ENCODE data around the gene ERI2.
A peak's percentile ranks its signal among the peaks of the same experiment; 100 is the strongest.
"Not testable (repeated sequence)": the region's sequence is repeated elsewhere in the genome, so short reads cannot be mapped to it uniquely, and the experiment has no call there.

Gene ERI2

GRCh38 chr16:20766294-20766693 lies 40.0 kb downstream of the ERI2 start:
- DNase-seq (ENCODE audit: low read depth in 2 of 2, low spot score in 1 of 2) = no peak

- no peak for DNase-seq (ENCODE audit: low read depth in 2 of 2, low spot score in 1 of 2)
Observed at GRCh38 chr16:20765732-20766131, 40.5 kb downstream of the ERI2 start.

DNA sequence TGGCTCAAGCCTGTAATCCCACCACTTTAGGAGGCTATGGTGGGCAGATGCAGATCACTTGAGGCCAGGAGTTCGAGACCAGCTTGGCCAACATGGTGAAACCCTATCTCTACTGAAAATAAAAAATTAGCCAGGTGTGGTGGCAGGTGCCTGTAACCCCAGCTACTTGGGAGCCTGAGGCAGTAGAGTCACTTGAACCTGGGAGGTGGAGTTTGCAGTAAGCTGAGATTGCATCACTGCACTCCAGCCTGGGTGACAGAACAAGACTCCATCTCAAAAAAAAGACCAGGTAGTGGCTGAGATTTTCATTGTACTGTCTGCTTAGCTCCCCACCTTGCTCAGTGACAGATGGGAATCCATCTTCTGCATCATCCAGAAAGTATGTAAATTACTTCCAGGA lies 41.8 kb downstream of the ERI2 start:
- not testable (repeated sequence) for DNase-seq (ENCODE audit: low read depth in 2 of 2, low spot score in 1 of 2)

- DNase-seq (ENCODE audit: low read depth in 2 of 2, low spot score in 1 of 2) = peak; percentile 8 to 32
Observed at GRCh38 chr16:20763461-20764232, 42.6 kb downstream of the ERI2 start, which contains the start of gene ACSM3. TSS of gene ACSM3 (plus strand) at chr16:20764014. CDS start at chr16:20770035, 6,021 bp downstream.

- DNase-seq (ENCODE audit: low read depth in 2 of 2, low spot score in 1 of 2) = no peak
Observed at GRCh38 chr16:20762404-20763123, 43.7 kb downstream of the ERI2 start.

- no peak for DNase-seq (ENCODE audit: low read depth in 2 of 2, low spot score in 1 of 2)
Observed at GRCh38 chr16:20761175-20761574, 45.1 kb downstream of the ERI2 start.

DNA sequence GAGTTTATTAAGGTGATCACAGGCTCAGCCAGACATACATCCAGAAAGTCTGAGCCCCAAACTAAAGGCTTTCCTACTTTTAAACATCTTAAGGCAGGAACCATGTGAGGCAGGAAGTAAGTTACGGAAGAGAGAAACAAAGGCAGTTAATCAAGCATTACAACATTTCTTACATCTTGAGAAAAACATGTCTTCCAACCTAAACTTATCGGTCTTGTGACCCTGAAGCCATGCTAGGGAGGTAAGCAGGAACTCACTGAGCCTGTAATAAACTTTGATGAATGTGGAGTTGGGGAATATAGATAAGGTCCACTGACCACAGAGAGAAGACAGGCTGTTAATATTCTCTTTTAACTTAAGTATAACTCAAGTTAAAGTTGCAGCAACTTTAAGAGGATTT lies 45.9 kb downstream of the ERI2 start:
- no peak for DNase-seq (ENCODE audit: low read depth in 2 of 2, low spot score in 1 of 2)

DNA sequence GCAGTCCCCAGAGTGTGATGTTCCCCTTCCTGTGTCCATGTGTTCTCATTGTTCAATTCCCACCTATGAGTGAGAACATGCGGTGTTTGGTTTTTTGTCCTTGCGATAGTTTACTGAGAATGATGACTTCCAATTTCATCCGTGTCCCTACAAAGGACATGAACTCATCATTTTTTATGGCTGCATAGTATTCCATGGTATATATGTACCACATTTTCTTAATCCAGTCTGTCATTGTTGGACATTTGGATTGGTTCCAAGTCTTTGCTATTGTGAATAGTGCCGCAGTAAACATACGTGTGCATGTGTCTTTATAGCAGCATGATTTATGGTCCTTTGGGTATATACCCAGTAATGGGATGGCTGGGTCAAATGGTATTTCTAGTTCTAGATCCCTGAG lies 50.5 kb downstream of the ERI2 start:
- DNase-seq (ENCODE audit: low read depth in 2 of 2, low spot score in 1 of 2) = not testable (repeated sequence)

DNA sequence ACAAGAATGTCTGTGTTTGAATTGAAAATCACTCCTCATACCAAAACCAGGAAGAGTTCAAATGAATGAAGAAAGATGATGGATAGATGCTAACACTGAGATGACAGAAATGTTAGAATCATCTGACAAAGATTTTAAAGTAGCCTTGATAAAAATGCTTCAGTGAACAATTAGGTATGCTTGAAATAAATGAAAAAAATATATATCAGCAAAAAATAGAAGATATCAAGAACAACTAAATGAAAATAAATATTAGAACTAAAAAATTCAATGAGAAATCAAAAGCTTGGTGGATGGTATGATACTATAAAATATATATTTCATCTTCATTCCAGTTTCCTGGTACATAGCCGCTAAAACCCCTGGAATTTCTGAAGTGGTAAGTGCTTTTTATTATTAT lies 51.0 kb downstream of the ERI2 start:
- DNase-seq (ENCODE audit: low read depth in 2 of 2, low spot score in 1 of 2) = no peak

DNA sequence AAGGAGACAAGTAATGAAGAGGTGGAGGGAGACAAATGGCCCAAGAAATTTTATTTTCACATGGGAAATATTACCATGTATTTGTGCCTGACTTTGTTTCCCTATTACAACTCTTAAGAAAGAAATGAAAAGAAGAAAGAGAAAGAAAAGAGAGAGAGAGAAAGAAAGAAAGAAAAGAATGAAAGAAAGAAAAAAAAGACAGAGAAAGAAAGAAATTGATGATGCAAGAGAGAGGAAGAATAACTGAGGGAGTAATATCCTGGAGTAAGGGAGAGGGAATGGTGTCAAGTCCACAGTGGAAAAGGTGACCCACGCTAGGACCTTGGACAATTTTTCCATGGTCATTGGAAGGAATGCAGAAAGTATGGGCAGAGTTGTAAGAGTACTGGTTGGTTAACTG lies 52.5 kb downstream of the ERI2 start:
- no peak for DNase-seq (ENCODE audit: low read depth in 2 of 2, low spot score in 1 of 2)

DNA sequence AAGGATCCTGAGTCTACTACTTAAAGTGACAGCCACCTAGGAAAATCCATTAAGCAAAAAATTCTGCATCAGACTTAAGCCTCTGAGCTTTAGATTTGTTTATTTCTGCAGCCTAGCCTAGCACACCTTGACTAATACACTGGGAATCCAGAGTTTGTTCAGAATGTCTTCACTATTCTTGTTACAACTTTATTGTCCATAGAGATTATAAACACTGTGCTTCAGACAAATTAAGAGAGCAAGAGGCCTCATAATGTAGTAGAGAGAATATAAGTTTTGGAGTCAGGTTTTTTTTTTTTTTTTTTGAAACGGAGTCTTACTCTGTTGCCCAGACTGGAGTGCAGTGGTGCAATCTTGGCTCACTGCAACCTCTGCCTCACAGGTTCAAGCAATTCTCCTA lies 55.7 kb downstream of the ERI2 start:
- no peak for DNase-seq (ENCODE audit: low read depth in 2 of 2, low spot score in 1 of 2)

DNA sequence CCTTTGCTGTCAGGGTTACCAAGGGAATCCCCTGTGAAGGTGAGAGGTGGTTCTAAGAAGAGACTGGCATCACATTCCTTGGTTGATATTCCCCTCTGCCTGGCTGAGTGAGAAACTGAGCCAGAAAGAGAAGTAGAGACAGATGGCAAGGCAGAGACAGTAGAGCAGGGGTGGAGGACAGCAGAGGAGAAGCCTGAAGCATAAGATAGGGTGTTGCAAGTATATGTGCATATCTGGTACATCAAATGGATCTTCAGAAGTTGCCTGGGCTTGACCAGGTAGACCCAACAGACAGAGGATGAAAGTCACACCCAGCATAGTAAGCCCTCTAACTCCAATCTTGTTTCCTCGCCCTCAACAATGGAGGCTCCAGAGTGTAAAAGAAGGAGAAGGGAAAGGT lies 56.8 kb downstream of the ERI2 start:
- DNase-seq (ENCODE audit: low read depth in 2 of 2, low spot score in 1 of 2) = no peak

DNA sequence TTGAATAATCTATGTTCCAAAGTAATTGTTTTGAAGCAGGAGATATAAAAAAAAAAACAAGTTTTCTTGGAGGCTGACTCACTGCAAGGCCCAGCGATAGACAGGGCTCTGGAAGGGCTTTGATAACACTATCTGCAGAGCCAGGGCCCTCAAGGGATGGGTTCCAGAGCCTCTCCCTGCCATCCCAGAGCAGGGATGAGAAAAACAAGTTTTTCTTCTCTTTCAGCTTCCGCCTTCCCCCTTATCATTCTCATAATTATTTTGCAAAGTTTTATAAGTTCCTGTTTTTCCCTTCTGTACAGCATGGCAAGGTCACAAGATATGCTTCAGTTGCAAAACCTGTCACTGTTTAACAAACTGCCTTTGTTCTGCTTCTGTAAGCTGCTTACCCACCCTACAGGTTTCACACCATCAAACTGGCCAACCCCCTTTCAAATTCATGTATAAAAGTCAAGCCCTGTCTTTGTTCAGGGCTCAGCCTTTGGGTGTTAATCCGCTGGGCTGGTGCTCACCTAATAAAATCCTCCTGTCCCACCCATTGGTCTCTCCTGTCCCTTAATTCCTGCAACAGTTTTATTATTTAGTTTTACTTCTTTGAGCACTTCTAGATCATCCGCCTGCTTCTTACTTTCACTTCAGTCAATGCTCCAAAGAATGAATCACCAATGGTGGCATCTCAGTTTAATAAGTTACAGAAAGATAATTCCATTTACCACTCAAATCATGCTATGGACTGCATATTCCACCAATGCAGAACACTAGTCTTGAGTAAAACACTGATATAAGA lies 59.0 kb downstream of the ERI2 start:
- no peak for DNase-seq (ENCODE audit: low read depth in 2 of 2, low spot score in 1 of 2)

DNA sequence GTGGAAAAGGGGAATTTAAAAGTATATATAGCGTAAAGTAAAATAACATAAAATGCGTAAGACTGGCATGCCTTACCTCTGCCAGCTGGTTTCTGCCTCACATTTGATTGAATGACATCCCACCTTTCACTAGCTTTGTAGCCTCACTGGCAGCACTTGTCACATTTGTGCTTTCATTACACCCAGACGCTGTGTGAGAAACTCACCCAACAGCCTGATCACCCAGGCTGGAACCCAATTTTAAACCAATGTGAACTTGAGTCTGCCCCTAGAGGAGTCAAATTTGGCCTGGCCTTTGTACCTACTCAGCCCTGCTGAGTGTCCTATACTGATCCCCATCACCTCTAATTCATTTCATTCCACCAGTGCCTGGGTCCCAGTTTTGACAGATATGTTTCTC lies 59.8 kb downstream of the ERI2 start:
- DNase-seq (ENCODE audit: low read depth in 2 of 2, low spot score in 1 of 2) = no peak

Measured in stimulated activated CD8-positive, alpha-beta memory T cell treated with anti-CD3 and anti-CD28 coated beads, Interleukin-4, amount 100 ng/mL, for 1 hour (primary cell).